HG02798 (cell line): Measurements from ENCODE around the gene DOCK4.

ENCODE experiments used
- ATAC-seq: cut with Tn5 transposase; IDR thresholded peaks from one replicate; pipeline ENCODE4 v1.9.1; 2021; ENCODE audit warnings: mild to moderate bottlenecking; ENCODE audit not compliant: unreplicated experiment, poor library complexity

Gene DOCK4

GRCh38 chr7:112064627-112065385 lies 141.4 kb downstream of the DOCK4 start:
- no peak for ATAC-seq

- ATAC-seq, result no peak
Measured at GRCh38 chr7:112063974-112064373, 142.2 kb downstream of the DOCK4 start.

GRCh38 chr7:112061051-112061450 lies 145.1 kb downstream of the DOCK4 start:
- ATAC-seq, result no peak

GRCh38 chr7:112060625-112061024 lies 145.6 kb downstream of the DOCK4 start:
- no peak for ATAC-seq

- no peak for ATAC-seq
Measured at GRCh38 chr7:112059675-112060074, 146.5 kb downstream of the DOCK4 start.

GRCh38 chr7:112058686-112059085 lies 147.5 kb downstream of the DOCK4 start:
- ATAC-seq, result no peak

- peak; percentile 86 for ATAC-seq
Measured at GRCh38 chr7:112056409-112056808, 149.8 kb downstream of the DOCK4 start.

- ATAC-seq, result no peak
Measured at GRCh38 chr7:112053737-112054069, 152.5 kb downstream of the DOCK4 start.

- ATAC-seq, result no peak
Measured at GRCh38 chr7:112052993-112053736, 153.0 kb downstream of the DOCK4 start.

- ATAC-seq, result no peak
Measured at GRCh38 chr7:112052498-112052897, 153.7 kb downstream of the DOCK4 start.

GRCh38 chr7:112050250-112050881 lies 155.8 kb downstream of the DOCK4 start:
- ATAC-seq, result no peak

- ATAC-seq, result no peak
Measured at GRCh38 chr7:112049555-112050249, 156.5 kb downstream of the DOCK4 start.

- no peak for ATAC-seq
Measured at GRCh38 chr7:112047421-112047820, 158.8 kb downstream of the DOCK4 start.

GRCh38 chr7:112045222-112045621 lies 161.0 kb downstream of the DOCK4 start:
- no peak for ATAC-seq

- no peak for ATAC-seq
Measured at GRCh38 chr7:112042631-112043030, 163.6 kb downstream of the DOCK4 start.

GRCh38 chr7:112038353-112038752 lies 167.8 kb downstream of the DOCK4 start:
- no peak for ATAC-seq

- ATAC-seq, result no peak
Measured at GRCh38 chr7:112036071-112036470, 170.1 kb downstream of the DOCK4 start.

GRCh38 chr7:112031689-112032088 lies 174.5 kb downstream of the DOCK4 start:
- ATAC-seq, result no peak

GRCh38 chr7:112025556-112025955 lies 180.6 kb downstream of the DOCK4 start:
- ATAC-seq, result no peak

GRCh38 chr7:112023786-112024185 lies 182.4 kb downstream of the DOCK4 start:
- ATAC-seq, result no peak

- ATAC-seq, result no peak
Measured at GRCh38 chr7:112023282-112023681, 182.9 kb downstream of the DOCK4 start.
